Prostate gland (tissue), 2 donors: Measurements from ENCODE around the gene GLCE. TPM values are rescaled to one million over a fixed set of nuclear protein-coding genes. Genes with fewer than 3 reads are reported as not detected.

Experiments used
- DNase-seq: peaks from one replicate; pipeline ENCODE4 v3.0.0-alpha.2; 2019; ENCODE audit warnings: low spot score
- H3K27ac ChIP-seq, 2 donors: fragments of 200-600 bp; sonication (generic); 2 replicates each; pipeline ENCODE4 v1.5.1; 2017 to 2019
- H3K27me3 ChIP-seq: fragments of 200-600 bp; sonication (generic); replicated peaks from 2 replicates; pipeline ENCODE4 v1.5.1; 2019; ENCODE audit not compliant: insufficient read depth
- H3K36me3 ChIP-seq, 2 donors: fragments of 200-600 bp; sonication (generic); 1 replicate in 1 of 2; 2 replicates in 1 of 2; pipeline versions ENCODE4 v1.5.1 to v1.8.1; 2017 to 2019
- H3K4me1 ChIP-seq: fragments of 200-600 bp; sonication (generic); replicated peaks from 2 replicates; pipeline ENCODE4 v1.5.1; 2019
- H3K4me3 ChIP-seq, 2 donors: fragments of 200-600 bp; sonication (generic); 2 replicates each; pipeline ENCODE4 v1.5.1; 2017 to 2019
- H3K9me3 ChIP-seq: fragments of 200-600 bp; sonication (generic); 2 replicates; pipeline ENCODE4 v1.5.1; 2017
- CTCF ChIP-seq, 4 experiments: fragments of 200-600 bp in 2 of 4; fragments of 450-650 bp in 2 of 4; sonication (generic) in 2 of 4; IDR thresholded peaks; 1 replicate in 3 of 4; 2 replicates in 1 of 4; pipeline ENCODE4 v1.5.1; 2016 to 2019; ENCODE audit warnings: antibody characterized with exemption in 4 of 4, mild to moderate bottlenecking in 2 of 4, moderate library complexity in 2 of 4
- POLR2A ChIP-seq: fragments of 450-650 bp; IDR thresholded peaks from one replicate; pipeline ENCODE4 v1.6.1; 2016; ENCODE audit warnings: antibody characterized with exemption, mild to moderate bottlenecking
- POLR2AphosphoS5 ChIP-seq: sonication (generic); formaldehyde crosslinking; IDR thresholded peaks from one replicate; pipeline ENCODE4 v1.6.1; 2017; ENCODE audit warnings: antibody characterized with exemption
- WGBS: methylation state at CpG from one replicate; pipeline ENCODE4 v1.1.5; 2018; 5-methylcytosine and 5-hydroxymethylcytosine counted together
- intact Hi-C: fragments of 100-400 bp; cut with DNase I; formaldehyde crosslinking; loops from one replicate; pipeline ENCODE4 v1.14.2; 2022
- total RNA-seq, 2 donors: library from RNA; depleted of rRNA; stranded (reverse); fragments of >200 nt; gene quantifications; one replicate each; pipeline ENCODE4 v1.1.0, GENCODE V29; 2016

The GLCE gene
- total RNA-seq, 2 donors from 2014 or later, result 17.4 TPM

GRCh38 chr15:69317392-69317841 is 157.0 kb downstream of the GLCE start:
- H3K36me3 ChIP-seq, result no peaks in the 10 kb centered on the region
- H3K27ac ChIP-seq, result no peak overlapping the region
- intact Hi-C loops, result no loop called here
- TF ChIP-seq POLR2AphosphoS5 (no peak), CTCF (IDR thresholded peaks at IDR 0.05) (no peak), POLR2A (no peak)
- 75% methylated on average over 5 of the region's 5 CpGs for WGBS
- H3K4me1 ChIP-seq, result no peaks in the 10 kb centered on the region
- no peak for DNase-seq
- no peaks in the 10 kb centered on the region for H3K9me3 ChIP-seq
- no peak overlapping the region for H3K4me3 ChIP-seq
- H3K27me3 ChIP-seq, result no peaks in the 10 kb centered on the region

GRCh38 chr15:69318033-69318432 is 157.6 kb downstream of the GLCE start:
- H3K4me1 ChIP-seq, result no peaks in the 10 kb centered on the region
- intact Hi-C loops, result no loop called here
- WGBS, result 88% methylated on average over 7 of the region's 7 CpGs

GRCh38 chr15:69319384-69320375 is 159.2 kb downstream of the GLCE start:
- no peaks in the 10 kb centered on the region for H3K9me3 ChIP-seq
- TF ChIP-seq CTCF (IDR thresholded peaks at IDR 0.05) (no peak), POLR2A (no peak), POLR2AphosphoS5 (no peak)
- no peak overlapping the region for H3K4me3 ChIP-seq
- 73% methylated on average over 19 of the region's 19 CpGs for WGBS
- no peaks in the 10 kb centered on the region for H3K36me3 ChIP-seq
- intact Hi-C loops, result no loop called here
- H3K27ac ChIP-seq, result no peak overlapping the region
- H3K27me3 ChIP-seq, result no peaks in the 10 kb centered on the region
- no peaks in the 10 kb centered on the region for H3K4me1 ChIP-seq
- DNase-seq, result no peak

More at GRCh38 chr15:69318033-69318432, 157.6 kb downstream of the GLCE start:
- Histone ChIP-seq H3K27me3 (no peaks in the 10 kb centered on the region), H3K36me3 (no peaks in the 10 kb centered on the region), H3K4me3 (no peak overlapping the region), H3K9me3 (no peaks in the 10 kb centered on the region), H3K27ac (no peak overlapping the region)
- no peak for DNase-seq
- TF ChIP-seq POLR2AphosphoS5 (no peak), CTCF (IDR thresholded peaks at IDR 0.05) (no peak), POLR2A (no peak)

- no peak overlapping the region for H3K27ac ChIP-seq
- WGBS, result 52% methylated on average over 7 of the region's 7 CpGs
- intact Hi-C loops, result no loop called here
- no peaks in the 10 kb centered on the region for H3K27me3 ChIP-seq
- H3K4me3 ChIP-seq, result no peak overlapping the region
- TF ChIP-seq POLR2A (no peak), POLR2AphosphoS5 (no peak)
- H3K9me3 ChIP-seq, result no peaks in the 10 kb centered on the region
- no peaks in the 10 kb centered on the region for H3K36me3 ChIP-seq
- H3K4me1 ChIP-seq, result no peaks in the 10 kb centered on the region
- no peak for DNase-seq
These were observed 160.6 kb downstream of the GLCE start for GRCh38 chr15:69320977-69321554.

Other genes starting within 250 kb of the GLCE start
- 10 to 100 TPM in 1 of 2 donors, under 1 TPM in 1; 0.96 to 14.3 TPM for gene SPESP1, start 230.1 kb upstream of the GLCE start, total RNA-seq
- gene NOX5, start 145.9 kb upstream of the GLCE start, total RNA-seq, result 1 to 10 TPM in 1 of 2 donors, under 1 TPM in 1; 0.05 to 5.8 TPM
- gene PAQR5, start 138.3 kb downstream of the GLCE start, total RNA-seq, result 1 to 10 TPM in 1 of 2 donors, under 1 TPM in 1; 0.17 to 1.2 TPM